ENCODE data around the gene ANKRD44. TPM values are rescaled to one million over a fixed set of nuclear protein-coding genes. Genes with fewer than 3 reads are reported as not detected.
"Not testable (repeated sequence)": the region's sequence is repeated elsewhere in the genome, so short reads cannot be mapped to it uniquely, and the experiment has no call there.

Gene ANKRD44
- total and polyA plus RNA-seq, 8 donors = 23.2 to 52.6 (median 29.8) TPM

- DNase-seq (no peak), ATAC-seq (no peak)
- Histone ChIP-seq H3K36me3 (peaks cover 0 to 9% of the 10 kb centered on the region in 2 donors), H3K9me3 (no peaks in the 10 kb centered on the region), H3K4me3 (no peak overlapping the region), H3K27me3 (no peaks in the 10 kb centered on the region), H3K27ac (no peak overlapping the region), H3K4me1 (peaks cover 0 to 10% of the 10 kb centered on the region in 2 donors)
- intact Hi-C loops (cut with DNase I) = no loop called here
- TF ChIP-seq CTCF (IDR thresholded peaks at IDR 0.05) = no peak
These were observed 280.5 kb downstream of the ANKRD44 start for GRCh38 chr2:197030090-197030489.

- Histone ChIP-seq H3K27ac (no peak overlapping the region), H3K9me3 (no peaks in the 10 kb centered on the region), H3K27me3 (no peaks in the 10 kb centered on the region), H3K36me3 (peaks cover 0 to 24% of the 10 kb centered on the region in 2 donors), H3K4me3 (no peak overlapping the region), H3K4me1 (peaks cover 0 to 10% of the 10 kb centered on the region in 2 donors)
- DNase-seq (no peak), ATAC-seq (no peak)
- TF ChIP-seq CTCF (IDR thresholded peaks at IDR 0.05) = no peak
- intact Hi-C loops (cut with DNase I) = no loop called here
These were observed 281.9 kb downstream of the ANKRD44 start for GRCh38 chr2:197028633-197029032.

- intact Hi-C loops (cut with DNase I) = no loop called here
- H3K27me3 ChIP-seq = no peaks in the 10 kb centered on the region
- DNase-seq (no peak), ATAC-seq (peak; percentile 32)
- H3K36me3 ChIP-seq = peaks cover 0 to 28% of the 10 kb centered on the region in 2 donors
- H3K9me3 ChIP-seq = no peaks in the 10 kb centered on the region
- H3K4me1 ChIP-seq = peaks cover 0 to 10% of the 10 kb centered on the region in 2 donors
- no peak overlapping the region for H3K4me3 ChIP-seq
- TF ChIP-seq CTCF (IDR thresholded peaks at IDR 0.05) = no peak
- no peak overlapping the region for H3K27ac ChIP-seq
These were observed 282.4 kb downstream of the ANKRD44 start for GRCh38 chr2:197028230-197028629.

GRCh38 chr2:197024206-197024605, 286.4 kb downstream of the ANKRD44 start:
- no peak for ATAC-seq

GRCh38 chr2:197020921-197021320, 289.7 kb downstream of the ANKRD44 start:
- ATAC-seq; H3K9me3 ChIP-seq; H3K27me3 ChIP-seq; intact Hi-C loops (cut with DNase I); H3K4me3 ChIP-seq; H3K4me1 ChIP-seq; DNase-seq; H3K27ac ChIP-seq: not testable (repeated sequence)
- peaks cover 0 to 33% of the 10 kb centered on the region in 2 donors for H3K36me3 ChIP-seq

More at GRCh38 chr2:197024206-197024605, 286.4 kb downstream of the ANKRD44 start:
- H3K4me1 ChIP-seq = no peaks in the 10 kb centered on the region
- DNase-seq = no peak
- H3K4me3 ChIP-seq = no peak overlapping the region
- intact Hi-C loops (cut with DNase I) = no loop called here
- H3K27me3 ChIP-seq = no peaks in the 10 kb centered on the region
- H3K36me3 ChIP-seq = peaks cover 0 to 33% of the 10 kb centered on the region in 2 donors
- no peaks in the 10 kb centered on the region for H3K9me3 ChIP-seq
- no peak overlapping the region for H3K27ac ChIP-seq
- no peak for TF ChIP-seq CTCF (IDR thresholded peaks at IDR 0.05)

GRCh38 chr2:197013098-197013497, 297.5 kb downstream of the ANKRD44 start:
- no peak for TF ChIP-seq CTCF (IDR thresholded peaks at IDR 0.05)
- DNase-seq = no peak
- Histone ChIP-seq H3K9me3 (no peaks in the 10 kb centered on the region), H3K4me1 (no peaks in the 10 kb centered on the region), H3K36me3 (peaks cover 0 to 43% of the 10 kb centered on the region in 2 donors), H3K27me3 (no peaks in the 10 kb centered on the region), H3K4me3 (no peak overlapping the region), H3K27ac (no peak overlapping the region)
- no peak for ATAC-seq
- intact Hi-C loops (cut with DNase I) = no loop called here

Data from left lung (tissue), 10 donors.